SHP77 (cell line): Measurements from ENCODE around the gene SLC37A2.
"Not testable (repeated sequence)": the region's sequence is repeated elsewhere in the genome, so short reads cannot be mapped to it uniquely, and the experiment has no call there.

Experiments
- DNase-seq, 2 experiments: peaks; one replicate each; lab custom pipeline; 2025; lab: John Stamatoyannopoulos, UW

The SLC37A2 gene

DNA sequence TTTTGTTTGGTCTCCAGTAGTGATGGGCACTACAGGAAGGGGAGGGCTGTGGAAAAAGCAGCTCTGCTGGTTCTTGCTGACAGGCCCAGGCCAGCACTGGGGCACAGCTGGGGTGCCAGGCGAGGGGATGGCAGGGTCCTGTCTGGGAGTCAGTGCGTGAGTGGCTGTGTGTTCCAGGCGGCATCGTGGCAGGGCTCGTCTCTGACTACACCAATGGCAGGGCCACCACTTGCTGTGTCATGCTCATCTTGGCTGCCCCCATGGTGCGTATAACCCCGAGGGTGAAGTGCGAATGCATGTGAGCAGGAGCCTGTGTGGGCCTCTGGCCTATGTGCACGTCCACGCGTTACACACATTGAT, 20.9 kb downstream of the SLC37A2 start:
- no peak for DNase-seq

DNA sequence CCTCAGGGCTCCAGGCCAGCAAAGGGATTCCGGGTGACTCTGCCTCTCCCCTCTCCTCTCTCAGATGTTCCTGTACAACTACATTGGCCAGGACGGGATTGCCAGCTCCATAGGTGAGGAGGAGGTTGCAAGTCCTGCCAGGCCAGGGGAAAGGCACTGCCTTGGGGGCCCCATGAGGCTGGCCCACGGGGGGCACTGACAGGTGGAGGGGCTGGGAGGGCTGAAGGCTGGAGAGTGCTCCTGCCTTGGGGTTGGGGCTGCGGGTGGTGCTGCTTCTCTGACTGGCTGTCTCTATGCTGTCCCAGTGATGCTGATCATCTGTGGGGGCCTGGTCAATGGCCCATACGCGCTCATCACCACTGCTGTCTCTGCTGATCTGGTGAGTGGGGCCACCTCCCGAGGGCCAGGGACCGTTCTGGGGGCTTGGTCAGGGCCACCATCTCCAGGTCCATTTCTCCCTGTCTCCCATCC, 21.7 kb downstream of the SLC37A2 start:
- DNase-seq = no peak

DNA sequence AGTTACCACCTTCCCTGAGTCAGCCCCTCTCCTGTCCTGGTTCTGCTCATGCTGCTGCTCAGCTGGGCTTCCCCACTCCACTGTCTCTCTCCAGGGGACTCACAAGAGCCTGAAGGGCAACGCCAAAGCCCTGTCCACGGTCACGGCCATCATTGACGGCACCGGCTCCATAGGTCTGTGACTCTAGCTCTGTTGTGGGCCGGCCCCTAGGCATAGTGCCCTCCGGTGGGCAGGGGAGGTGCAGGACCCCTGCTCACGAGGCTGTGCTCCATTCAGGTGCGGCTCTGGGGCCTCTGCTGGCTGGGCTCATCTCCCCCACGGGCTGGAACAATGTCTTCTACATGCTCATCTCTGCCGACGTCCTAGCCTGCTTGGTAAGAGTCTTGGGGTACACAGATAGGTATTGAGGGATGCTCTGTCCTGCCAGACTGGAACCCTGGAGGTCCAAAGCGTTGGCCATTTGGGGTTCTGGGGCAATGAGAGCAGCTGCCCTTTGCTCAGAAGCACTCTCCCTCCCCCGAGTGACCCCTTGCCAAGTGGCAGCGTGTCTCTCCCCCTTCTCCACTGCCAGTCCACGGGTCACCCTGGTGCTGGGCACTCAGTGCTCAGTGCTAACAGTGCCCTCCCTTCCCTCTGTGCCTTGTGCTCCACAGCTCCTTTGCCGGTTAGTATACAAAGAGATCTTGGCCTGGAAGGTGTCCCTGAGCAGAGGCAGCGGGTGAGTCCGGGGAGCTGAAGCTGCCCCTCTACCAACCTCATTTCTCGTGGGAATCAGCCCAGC, 22.4 kb downstream of the SLC37A2 start:
- DNase-seq = no peak

DNA sequence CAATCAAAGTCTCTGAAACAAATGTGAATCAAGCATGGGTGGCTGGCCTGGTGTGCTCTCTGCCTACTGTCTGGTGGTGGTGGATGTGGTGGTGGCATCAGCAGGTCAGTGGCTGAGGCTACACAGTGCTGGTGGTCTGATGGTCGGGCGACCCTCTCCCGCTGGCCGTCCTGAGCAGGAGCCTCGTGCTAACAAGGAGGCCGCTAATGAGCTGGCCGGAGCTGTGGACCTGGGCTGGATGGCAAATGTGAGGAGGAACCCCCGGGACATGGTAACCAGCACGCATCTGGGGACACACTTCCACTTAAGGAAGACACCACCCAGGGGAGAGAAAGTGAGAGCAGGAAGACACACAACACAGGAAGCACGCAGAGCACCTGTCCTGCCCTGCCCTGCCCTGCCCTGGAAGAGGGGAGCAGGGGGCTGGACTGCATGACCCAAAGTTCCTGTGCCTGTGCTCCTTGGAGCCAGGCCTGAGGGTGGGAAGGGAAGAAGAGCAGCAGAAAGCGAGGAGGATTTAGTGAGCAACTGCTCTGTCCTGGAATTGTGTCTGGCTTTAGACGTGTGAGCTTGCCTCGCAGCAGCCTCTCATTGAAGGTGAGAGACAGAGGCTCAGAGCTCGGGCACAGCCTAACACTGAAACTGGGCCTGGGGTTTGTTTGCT, 23.7 kb downstream of the SLC37A2 start:
- DNase-seq = no peak

DNA sequence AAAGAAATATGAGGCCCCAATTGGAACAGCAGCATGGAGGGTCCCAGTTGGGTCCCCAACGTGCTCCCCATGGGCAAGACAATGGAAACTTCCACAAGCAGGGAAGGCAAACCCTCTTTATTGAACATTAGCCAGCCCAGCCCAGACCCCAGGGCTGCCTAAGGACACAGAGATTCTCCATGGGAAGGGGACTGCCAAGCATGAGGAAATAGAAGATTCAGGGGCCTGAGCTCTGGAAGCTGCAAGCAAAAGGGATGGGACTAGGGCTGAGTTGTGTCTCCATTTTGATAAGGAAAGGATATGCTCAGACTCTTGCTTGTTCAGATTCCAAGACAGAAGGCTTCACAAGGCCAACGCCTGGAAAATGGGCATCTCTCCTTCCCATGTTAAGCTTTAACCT, 25.0 kb downstream of the SLC37A2 start:
- no peak for DNase-seq

DNA sequence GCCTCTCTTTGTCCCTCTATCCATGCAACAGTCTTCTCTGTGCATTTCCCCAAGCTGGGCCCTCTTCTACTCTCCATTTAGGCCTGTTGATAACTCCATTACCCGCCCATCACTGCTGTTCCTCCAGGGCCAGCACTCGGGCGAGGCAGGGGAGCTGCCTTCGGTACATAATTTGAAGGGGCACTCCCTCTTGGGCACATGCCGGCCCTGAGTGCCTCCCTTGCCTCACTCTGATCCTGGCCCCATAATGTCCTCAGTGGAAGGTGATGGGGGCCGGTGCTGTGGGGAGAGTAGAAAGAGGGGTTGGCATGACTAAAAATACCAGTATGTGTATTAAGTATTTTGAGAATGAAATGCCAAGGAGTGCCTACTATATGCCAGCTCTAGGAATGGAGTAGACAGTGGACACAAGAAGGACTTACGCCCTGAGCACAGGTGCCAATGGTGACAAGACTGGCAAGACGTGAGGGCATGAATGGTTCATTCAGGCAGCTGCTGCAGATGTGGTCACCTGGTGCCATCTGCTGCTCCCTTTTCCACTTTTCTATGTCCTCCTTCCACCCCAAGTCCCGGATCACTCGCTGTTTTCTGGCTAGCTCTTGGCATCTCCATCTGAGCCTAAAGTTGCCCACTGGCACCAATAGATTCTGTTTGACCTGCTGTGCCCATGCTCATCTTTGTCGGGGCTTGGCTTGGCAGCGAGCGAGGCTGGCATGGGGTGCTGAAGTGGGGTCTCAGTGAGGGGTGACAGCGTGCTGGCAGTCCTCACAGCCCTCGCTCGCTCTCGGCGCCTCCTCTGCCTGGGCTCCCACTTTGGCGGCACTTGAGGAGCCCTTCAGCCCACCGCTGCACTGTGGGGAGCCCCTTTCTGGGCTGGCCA, 25.7 kb downstream of the SLC37A2 start:
- no peak for DNase-seq

DNA sequence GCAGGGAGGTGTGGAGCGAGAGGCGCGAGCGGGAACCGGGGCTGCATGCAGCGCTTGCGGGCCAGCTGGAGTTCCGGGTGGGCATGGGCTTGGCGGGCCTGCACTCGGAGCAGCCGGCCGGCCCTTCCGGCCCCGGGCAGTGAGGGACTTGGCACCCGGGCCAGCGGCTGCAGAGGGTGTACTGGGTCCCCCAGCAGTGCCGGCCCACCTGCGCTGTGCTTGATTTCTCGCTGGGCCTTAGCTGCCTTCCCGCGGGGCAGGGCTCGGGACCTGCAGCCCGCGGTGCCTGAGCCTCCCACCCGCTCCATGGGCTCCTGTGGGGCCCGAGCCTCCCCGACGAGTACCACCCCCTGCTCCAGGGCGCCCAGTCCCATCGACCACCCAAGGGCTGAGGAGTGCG, 26.4 kb downstream of the SLC37A2 start:
- DNase-seq = not testable (repeated sequence)

DNA sequence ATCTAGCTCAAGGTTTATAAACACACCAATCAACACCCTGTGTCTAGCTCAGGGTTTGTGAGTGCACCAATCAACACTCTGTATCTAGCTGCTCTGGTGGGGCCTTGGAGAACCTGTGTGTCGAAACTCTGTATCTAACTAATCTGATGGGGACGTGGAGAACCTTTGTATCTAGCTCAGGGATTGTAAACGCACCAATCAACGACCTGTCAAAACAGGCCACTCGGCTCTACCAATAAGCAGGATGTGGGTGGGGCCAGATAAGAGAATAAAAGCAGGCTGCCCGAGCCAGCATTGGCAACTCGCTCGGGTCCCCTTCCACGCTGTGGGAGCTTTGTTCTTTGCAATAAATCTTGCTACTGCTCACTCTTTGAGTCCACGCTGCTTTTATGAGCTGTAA, 27.0 kb downstream of the SLC37A2 start:
- DNase-seq = not testable (repeated sequence)

DNA sequence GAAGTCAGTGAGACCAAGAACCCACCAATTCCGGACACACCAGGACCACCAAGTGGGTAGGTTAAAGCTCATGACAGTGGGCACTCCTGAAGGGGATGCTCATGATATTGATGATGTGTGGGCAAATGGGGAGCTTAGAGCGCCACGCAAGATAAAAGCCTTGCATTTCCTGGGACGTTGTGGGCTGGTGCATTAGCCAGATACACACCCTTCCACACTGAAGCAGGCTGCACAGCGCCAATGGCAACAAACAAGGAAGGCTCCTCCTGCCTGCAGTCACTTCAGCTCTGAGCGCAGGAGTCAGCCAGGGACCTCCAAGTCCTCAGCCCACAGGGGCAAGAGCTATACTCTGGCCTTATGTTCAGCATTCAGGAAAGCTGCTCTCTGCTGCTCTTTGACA, 27.7 kb downstream of the SLC37A2 start:
- DNase-seq = no peak

DNA sequence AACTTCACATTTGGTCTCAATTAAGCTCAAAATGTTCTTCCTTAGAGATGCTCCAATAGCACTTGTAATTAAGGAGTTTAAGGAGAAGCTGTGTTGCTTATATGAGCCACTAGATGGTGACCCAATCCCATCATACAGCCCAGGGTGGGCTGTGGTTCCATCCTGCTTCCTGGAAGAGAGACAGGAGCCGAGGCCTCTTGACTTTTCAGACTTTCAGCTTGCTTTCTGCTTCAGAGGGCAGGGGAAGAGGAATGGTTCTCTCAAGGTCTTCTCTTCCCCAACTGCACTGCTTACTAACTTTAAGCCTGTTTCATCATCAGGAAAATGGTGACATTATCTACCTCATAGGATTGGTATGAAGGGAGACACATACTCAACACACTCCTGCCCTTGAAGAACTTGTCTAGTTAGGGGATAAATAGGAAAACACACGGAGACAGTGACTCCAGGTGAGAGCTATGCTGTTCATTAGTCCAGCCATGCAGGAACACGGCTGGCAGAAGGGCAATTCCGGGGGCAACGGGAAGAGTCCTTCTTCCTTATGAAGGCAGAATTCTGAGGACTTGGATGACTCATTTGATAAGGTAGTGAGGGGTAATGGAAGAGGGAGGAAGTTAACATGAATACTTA, 28.3 kb downstream of the SLC37A2 start:
- DNase-seq = peak in 1 of 2 experiments; percentile 8

DNA sequence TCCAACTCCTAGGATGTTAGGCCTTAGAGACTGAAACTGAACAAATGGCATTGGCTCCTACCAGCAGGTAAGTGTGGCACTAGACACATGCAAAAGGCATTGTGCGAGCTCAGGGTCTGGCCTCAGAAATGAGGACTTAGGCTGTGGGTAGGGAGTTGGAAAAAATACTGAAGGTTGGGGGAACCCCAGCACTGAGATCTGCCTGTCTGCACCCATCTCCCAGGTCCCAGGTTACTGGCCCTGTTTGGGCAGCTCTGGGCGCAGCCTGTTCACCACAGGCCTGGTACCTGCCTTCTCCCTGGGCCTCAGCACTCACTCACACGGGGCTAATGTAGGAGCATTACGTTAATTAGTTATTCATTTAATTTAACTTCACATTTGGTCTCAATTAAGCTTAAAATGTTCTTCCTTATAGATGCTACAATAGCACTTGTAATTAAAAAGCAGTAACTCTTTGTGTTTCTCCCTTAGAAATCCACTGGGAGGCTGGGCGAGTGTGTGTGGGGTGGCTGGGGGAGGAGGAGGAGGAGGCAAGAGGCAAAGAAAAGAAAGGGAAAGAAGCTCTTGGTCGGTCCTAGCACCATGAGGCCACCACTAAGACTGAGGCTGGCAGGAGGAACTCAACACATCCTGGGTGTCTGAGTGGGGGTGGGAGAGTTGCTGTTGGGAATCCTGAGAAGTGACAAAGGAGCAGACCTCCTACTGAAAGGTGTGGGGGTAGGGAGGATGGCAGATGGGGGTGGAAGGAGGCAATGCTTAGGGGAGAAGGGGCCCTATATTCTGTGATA, 29.0 kb downstream of the SLC37A2 start:
- DNase-seq = no peak

DNA sequence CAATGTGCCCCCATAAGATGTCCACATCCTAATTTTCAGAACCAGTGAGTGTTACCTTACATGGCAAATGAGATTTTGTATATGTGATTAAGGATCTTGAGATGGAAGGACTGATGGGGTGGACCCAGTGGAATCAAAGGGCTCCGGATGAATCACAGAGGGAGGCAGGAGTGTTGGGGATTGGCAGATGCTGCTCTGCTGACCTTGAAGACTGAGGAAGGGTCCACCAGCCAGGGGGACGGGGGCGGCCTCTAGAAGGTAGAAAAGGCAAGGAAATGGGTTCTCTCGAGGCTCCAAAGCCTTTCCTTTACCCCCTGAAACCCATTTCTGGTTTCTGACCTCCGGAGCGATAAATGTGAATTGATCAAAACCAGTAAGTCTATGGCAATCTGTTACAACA, 29.6 kb downstream of the SLC37A2 start:
- no peak for DNase-seq

DNA sequence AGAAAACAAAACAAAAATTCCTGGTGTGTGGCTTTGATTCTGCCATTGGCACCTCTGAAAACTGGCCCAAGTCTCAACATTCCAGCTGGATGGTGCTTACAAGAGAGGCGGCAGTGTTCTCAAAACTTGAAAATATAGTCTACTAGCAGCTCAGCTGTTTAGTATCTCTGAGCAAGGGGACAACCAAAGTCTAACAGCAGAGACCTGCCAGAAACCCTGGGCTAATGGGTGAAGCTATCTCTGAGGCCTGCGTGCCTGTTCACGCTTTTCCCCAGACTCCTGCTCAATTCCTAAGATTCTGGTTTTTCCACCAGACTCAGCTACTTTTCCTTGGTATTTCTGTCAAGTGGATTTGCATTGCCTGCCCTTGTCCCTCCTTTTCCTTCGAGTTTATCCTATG, 30.4 kb downstream of the SLC37A2 start:
- DNase-seq = no peak

DNA sequence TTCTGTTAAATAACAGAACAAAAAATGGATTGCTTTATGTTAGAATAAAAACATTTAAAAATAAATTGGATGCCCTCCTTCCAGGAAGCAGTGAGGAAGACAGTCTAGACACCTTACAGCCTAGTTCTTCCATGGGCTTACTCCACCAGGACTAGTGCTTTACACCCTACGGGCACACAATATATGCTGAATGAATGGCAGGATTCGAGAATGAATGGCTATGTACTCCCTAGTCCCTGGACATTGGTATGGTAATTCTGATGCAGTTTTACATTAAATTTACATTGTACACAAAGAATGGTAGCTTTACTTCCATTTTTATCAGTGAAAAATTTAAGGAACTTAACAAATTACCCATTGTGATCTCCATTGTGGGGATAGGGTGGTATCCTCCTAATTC, 31.6 kb downstream of the SLC37A2 start:
- DNase-seq = no peak

DNA sequence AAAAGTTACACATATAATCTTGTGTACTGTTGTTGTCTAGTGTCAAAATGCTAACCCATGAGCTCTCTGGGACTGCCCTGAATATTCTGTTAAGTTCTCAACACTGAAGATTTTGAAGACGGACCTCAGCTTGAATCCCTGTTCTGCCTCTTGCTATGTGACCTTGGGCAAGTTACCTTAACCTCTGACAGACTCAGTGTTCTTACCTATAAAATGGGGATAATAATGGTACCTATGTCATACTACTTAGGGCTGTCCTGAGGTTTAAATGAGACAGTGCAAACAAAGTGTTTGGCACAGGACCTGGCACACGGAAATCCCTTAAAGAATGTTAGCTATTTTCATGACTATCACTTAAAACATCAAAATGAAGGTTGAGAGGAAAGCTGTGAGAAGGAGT, 37.0 kb downstream of the SLC37A2 start:
- no peak for DNase-seq

DNA sequence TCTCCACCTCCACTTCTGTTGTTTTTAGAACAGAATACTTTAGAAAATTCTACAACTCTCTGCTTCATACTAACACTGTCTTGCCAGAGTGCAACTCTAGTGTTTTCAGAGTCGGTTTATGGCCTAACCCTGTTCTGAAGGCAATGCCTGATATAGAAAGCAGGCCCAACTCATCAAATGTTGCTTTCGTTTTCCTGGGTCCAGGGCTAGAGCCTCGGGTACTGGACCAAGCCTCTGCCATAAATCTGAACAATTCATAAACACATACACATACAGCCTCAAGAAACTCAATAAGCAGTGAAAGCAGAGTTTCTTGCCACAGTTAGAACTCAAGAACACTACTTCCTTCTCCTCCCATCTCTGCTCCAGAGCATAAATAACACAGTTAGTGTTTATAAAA, 38.5 kb downstream of the SLC37A2 start:
- no peak for DNase-seq

DNA sequence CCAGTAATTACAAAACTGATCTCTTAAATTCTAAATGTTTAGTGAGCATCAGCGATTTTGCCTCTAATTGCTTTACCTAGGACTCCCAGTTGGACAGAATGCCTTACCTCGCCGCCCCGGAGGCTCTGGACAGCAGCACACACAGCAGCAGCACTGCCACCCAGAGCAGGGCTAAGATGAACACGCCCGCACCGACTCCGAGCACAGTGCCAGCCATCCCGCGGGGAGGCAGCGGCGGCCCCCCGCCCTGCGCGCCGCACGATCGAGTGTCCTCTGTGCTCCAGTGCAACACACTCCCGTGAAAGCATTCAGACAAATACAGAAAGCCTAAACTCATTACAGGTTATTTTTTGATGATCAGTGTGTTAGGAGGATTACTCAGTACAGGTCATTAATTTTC, 38.9 kb downstream of the SLC37A2 start:
- no peak for DNase-seq

DNA sequence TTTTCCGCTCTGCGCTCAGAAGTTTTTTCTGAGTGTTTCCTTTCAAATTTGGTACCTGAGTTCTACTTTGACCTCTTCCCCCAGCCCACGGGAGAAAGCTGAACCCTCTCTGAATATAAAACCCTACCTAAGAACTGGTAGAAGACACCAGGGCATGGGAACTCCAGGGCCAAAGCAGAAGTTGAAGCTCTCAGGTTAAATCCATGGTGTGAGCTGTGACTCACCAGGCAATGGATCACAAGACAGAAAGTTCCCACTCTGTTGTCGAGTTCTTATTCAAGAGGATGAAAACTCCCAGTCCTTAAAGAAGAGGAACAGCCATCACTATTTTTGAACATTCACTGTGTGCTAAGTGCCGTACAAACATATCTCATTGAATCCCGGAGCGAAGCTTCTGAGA, 39.4 kb downstream of the SLC37A2 start:
- DNase-seq = no peak

DNA sequence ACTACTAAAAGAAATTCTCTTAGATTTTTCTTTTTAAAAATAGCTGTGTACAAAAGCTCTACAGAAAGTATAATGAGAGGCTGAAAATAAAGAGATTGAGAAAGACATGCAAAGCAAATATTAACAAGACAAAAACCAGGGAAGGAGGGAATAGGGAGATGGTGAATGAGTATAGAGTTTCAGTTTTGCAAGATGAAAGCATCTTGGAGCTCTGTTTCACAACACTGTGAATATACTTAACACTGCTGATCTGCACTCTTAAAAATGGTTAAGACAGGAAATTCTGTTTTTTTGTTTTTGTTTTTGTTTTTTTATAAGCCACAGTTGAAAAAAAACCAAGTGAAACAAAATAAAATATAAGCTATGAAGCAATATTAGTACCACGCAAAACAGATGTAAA, 42.8 kb downstream of the SLC37A2 start:
- DNase-seq = no peak

DNA sequence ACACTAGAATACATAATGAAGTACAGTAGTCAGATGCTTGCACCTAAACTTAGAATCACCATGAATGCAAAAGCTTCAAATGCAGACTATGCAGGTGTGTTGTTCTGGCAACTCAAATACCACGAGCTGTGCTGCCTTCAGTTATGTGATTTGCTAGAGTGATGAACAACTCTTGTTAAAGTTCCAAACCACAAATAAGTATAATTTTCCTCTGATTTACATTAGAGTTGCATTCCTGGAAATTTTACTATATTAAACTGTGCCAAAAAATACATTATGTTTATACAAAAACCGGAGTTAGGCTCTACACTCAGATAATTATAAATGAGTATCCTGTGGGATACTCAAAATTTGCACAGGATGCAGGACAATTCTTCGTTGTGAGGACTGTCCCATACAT, 45.4 kb downstream of the SLC37A2 start:
- DNase-seq = no peak

DNA sequence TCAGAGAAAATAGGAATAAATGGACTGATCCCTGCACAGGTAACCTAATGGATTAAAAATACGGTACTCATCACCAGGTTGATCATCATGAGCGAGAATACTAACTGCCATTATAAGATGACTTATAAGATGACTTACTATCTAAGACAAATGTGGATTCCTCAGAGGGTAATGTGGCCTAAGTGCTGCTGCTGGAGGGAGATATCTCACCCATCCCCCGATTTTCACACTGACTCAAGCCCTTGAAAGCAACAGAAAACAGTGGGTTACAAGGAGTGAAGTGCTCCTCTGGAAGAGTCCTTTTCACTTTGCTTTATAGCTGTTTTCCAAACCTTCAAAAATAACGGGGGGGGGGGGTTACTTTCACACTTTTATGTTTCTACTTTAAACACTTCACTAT, 47.4 kb downstream of the SLC37A2 start:
- no peak for DNase-seq

DNA sequence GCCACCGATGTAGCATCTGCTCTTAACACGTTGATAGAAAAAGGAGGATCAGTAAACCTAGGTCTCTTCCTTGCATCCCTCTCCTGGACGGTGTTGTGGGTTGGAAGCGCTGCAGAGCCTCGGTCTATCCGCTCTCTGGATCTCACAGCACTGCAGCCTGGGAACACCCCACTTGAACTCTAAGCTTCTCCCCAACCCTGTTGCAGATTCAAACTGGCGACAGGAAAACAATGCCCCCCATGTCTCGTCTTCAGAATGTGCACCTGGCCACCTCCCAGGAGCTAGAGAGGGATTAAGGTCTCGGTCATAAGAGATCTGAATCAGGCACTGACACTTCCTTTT, 47.9 kb downstream of the SLC37A2 start:
- no peak for DNase-seq
